ENCODE data around the gene EIF6.

Gene EIF6

DNA sequence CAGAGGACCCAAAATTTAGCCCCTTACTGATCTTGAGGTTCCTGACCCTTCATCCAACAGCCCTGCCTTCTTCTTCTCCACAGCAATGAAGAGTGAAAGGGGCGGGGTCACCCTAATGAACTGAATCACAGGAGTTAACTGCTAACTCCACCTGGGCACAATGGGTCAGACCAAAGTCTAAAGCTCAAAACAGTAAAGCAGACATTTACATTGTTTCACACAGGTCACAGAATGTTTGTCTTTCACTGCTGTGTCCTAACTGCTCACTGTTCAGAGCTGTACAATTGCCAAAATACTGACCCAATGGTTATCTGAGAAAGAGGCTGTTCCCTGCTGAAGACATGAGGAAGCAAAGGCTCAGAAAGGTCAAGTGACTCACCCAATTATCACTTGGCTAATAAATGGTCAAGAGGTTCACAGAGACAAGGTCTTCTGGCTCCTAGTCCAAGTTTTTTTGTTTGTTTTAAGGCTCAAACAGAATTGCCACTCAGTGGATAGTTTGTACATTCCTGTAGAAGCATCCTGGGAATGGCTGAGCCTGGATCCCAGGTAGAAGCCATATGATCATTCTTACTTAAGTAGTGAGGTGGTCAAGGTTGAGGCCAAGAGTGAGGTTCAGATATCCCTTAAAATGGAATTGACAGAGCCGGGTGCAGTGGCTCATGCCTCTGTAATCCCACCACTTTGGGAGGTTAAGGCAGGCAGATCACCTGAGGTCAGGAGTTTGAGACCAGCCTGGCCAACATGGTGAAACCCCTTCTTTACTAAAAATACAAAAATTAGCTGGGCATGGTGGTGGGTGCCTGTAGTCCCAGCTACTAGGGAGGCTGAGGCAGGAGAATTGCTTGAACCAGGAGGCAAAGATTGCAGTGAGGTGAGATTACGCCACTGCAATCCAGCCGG lies 42.8 kb upstream of the EIF6 start:
- TF ChIP-seq, protein P1, sequence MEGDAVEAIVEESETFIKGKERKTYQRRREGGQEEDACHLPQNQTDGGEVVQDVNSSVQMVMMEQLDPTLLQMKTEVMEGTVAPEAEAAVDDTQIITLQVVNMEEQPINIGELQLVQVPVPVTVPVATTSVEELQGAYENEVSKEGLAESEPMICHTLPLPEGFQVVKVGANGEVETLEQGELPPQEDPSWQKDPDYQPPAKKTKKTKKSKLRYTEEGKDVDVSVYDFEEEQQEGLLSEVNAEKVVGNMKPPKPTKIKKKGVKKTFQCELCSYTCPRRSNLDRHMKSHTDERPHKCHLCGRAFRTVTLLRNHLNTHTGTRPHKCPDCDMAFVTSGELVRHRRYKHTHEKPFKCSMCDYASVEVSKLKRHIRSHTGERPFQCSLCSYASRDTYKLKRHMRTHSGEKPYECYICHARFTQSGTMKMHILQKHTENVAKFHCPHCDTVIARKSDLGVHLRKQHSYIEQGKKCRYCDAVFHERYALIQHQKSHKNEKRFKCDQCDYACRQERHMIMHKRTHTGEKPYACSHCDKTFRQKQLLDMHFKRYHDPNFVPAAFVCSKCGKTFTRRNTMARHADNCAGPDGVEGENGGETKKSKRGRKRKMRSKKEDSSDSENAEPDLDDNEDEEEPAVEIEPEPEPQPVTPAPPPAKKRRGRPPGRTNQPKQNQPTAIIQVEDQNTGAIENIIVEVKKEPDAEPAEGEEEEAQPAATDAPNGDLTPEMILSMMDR (conservative IDR thresholded peaks at IDR 0.05; ENCODE audit: control insufficient read depth, insufficient read depth, low read depth, low read length), result no peak
- H3K4me3 ChIP-seq (ENCODE audit: control insufficient read depth, low read depth, low read length), result no peak overlapping the region
- DNase-seq (ENCODE audit: low read depth), result peak; percentile 77

DNA sequence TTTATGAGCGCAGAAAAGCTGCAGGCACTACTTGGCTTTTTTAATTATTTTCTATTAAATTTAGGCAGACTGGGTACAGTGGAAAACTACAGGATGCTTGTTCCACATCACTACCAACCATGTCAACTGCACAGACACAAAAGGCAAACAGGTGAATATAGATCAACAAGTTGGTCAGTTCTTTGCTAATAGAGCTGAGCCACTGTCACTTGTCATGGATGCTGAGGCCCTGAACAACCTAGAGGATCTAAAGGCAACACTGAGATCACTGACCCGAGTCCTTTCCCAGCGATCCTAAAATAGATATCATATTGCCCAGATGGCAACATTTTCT lies 42.1 kb upstream of the EIF6 start:
- H3K4me3 ChIP-seq (ENCODE audit: control insufficient read depth, low read depth, low read length), result no peak overlapping the region
- TF ChIP-seq, protein P1 (conservative IDR thresholded peaks at IDR 0.05; ENCODE audit: control insufficient read depth, insufficient read depth, low read depth, low read length), result no peak
- no peak for DNase-seq (ENCODE audit: low read depth)

DNA sequence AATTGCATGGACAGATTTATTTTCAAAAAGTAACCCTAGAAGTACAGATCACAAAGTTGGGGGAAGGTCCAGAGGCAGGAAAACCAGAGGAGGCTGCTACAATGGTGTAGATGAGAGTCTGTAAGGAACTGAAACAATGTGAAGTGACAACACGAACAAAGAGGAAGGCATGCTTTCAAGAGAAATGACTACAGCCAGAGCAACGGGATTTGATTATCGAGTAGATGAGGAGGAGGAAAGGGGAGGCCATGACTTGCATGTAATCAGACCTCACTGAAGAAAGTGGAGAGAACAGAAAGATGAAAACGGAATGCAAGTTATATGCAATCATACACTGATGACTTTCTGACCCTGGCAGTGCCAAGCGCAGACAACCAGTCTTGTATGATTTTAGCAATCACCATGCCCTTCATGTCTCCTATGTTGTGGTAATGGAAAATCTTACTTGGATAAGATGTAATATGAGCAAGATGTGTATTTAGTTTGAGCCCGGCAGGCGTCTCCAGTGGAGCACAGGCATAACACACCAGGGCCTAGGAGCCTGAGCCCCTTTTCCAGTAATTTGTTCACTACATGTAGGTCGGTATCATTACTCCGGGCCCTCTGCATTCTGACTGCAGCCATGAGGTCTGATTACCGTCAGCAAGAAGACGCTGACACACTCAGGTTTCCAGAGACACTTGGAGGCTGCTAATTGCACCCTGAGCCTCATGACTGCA lies 41.6 kb upstream of the EIF6 start:
- no peak for DNase-seq (ENCODE audit: low read depth)
- TF ChIP-seq, protein P1 (conservative IDR thresholded peaks at IDR 0.05; ENCODE audit: control insufficient read depth, insufficient read depth, low read depth, low read length), result no peak
- H3K4me3 ChIP-seq (ENCODE audit: control insufficient read depth, low read depth, low read length), result no peak overlapping the region

DNA sequence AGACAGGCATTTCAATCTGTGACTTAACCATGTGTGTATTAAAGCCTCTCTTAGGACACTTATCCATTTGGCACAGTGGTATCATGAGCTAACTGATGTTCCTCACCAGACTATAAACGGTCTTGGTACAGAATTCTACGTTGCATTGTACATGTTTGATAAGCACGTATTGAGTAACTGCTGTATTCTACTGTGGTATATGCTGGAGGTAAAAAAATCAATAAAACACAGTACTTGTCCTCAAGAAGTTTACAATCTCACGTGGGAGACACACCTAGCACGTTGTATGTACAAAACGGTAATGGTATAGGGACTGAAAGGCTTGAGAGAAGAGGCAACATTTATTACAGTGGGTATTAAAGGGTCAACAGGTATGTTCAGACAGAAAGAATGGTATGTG lies 40.8 kb upstream of the EIF6 start:
- TF ChIP-seq, protein P1 (conservative IDR thresholded peaks at IDR 0.05; ENCODE audit: control insufficient read depth, insufficient read depth, low read depth, low read length), result no peak
- no peak for DNase-seq (ENCODE audit: low read depth)
- no peak overlapping the region for H3K4me3 ChIP-seq (ENCODE audit: control insufficient read depth, low read depth, low read length)

DNA sequence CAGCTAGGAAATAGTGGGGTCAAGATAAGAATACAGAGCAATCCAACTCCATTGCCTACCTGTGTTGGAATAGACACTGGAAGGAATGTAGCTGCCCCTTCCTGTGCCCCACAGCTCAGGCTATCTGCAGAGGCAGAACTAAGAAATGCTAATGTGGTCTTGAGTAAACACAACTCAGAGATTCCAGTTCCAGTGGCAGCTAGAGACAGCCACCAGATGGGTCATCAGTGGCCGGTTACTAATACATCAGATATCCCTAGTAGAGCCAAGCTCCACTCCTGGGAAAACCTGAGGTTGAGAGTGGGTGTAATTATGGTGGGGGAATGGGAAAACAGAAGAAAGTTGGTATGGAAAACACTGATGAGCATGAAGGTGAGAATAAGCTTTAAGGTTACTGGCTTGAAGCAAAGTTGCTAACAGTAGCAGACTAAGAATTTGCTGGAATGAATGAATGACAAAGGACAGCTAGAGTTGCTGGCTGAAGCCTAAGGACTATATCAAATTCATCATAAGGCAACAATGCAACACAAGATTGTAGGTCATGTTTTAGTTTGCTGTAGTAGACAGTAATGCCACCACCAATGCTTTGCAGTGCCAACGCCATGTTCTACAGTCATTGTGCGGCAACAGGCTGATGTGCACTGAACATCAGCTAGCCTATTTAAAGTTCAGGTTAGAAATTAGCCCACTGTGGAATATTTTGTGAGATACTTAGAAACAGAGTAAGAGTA lies 36.0 kb upstream of the EIF6 start:
- no peak overlapping the region for H3K4me3 ChIP-seq (ENCODE audit: control insufficient read depth, low read depth, low read length)
- DNase-seq (ENCODE audit: low read depth), result peak; percentile 83
- TF ChIP-seq, protein P1 (conservative IDR thresholded peaks at IDR 0.05; ENCODE audit: control insufficient read depth, insufficient read depth, low read depth, low read length), result no peak

DNA sequence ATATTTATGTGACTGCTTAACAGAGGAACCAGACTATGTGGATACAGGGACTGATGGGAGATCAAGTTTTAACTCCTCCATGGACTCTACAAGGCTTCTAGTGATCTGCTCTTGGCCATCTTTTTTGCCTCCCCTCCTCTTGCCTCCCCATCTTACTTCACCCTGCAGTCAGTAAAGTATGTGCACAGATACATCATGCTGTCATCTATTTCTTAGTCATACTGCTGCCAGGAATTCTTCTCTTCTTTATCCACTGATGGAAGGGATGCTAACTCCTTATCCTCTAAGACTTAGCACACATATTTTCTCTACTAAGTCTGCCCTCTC lies 35.3 kb upstream of the EIF6 start:
- H3K4me3 ChIP-seq (ENCODE audit: control insufficient read depth, low read depth, low read length), result no peak overlapping the region
- peak; percentile 67 for DNase-seq (ENCODE audit: low read depth)
- TF ChIP-seq, protein P1 (conservative IDR thresholded peaks at IDR 0.05; ENCODE audit: control insufficient read depth, insufficient read depth, low read depth, low read length), result no peak

Measured in fibroblast of mammary gland (primary cell).